HG03354 (cell line): ENCODE measurements around the gene XYLB.
"Not testable (repeated sequence)": the region's sequence is repeated elsewhere in the genome, so short reads cannot be mapped to it uniquely, and the experiment has no call there.

Source experiments
- ATAC-seq: cut with Tn5 transposase; IDR thresholded peaks from one replicate; pipeline ENCODE4 v1.9.1; 2021; ENCODE audit warnings: mild to moderate bottlenecking; ENCODE audit not compliant: unreplicated experiment, poor library complexity, severe bottlenecking

Gene XYLB

GRCh38 chr3:38443205-38443604, 96.6 kb downstream of the XYLB start:
- not testable (repeated sequence) for ATAC-seq

- ATAC-seq = no peak
These were observed 99.6 kb downstream of the XYLB start for GRCh38 chr3:38446085-38446686.

GRCh38 chr3:38446812-38447211, 100.2 kb downstream of the XYLB start:
- no peak for ATAC-seq

GRCh38 chr3:38450853-38451252, 104.3 kb downstream of the XYLB start:
- no peak for ATAC-seq

GRCh38 chr3:38453075-38453912, 106.7 kb downstream of the XYLB start, which contains the start of gene ACVR2B:
TSS of gene ACVR2B (plus strand) at chr3:38453890. CDS start at chr3:38454323, 433 bp downstream.
- peak; percentile 43 for ATAC-seq

- ATAC-seq = no peak
These were observed 107.3 kb downstream of the XYLB start for GRCh38 chr3:38453913-38454177.

- peak; percentile 49 for ATAC-seq
These were observed 107.7 kb downstream of the XYLB start for GRCh38 chr3:38454178-38454883.

- ATAC-seq = no peak
These were observed 108.5 kb downstream of the XYLB start for GRCh38 chr3:38454884-38455638.

GRCh38 chr3:38455639-38456430, 109.2 kb downstream of the XYLB start:
- no peak for ATAC-seq

- no peak for ATAC-seq
These were observed 110.8 kb downstream of the XYLB start for GRCh38 chr3:38457111-38458003.

GRCh38 chr3:38458796-38459498, 112.4 kb downstream of the XYLB start:
- no peak for ATAC-seq

- no peak for ATAC-seq
These were observed 113.0 kb downstream of the XYLB start for GRCh38 chr3:38459499-38460048.

- ATAC-seq = no peak
These were observed 114.0 kb downstream of the XYLB start for GRCh38 chr3:38460377-38461270.
